ENCODE measurements around the gene SMU1.

DNA sequence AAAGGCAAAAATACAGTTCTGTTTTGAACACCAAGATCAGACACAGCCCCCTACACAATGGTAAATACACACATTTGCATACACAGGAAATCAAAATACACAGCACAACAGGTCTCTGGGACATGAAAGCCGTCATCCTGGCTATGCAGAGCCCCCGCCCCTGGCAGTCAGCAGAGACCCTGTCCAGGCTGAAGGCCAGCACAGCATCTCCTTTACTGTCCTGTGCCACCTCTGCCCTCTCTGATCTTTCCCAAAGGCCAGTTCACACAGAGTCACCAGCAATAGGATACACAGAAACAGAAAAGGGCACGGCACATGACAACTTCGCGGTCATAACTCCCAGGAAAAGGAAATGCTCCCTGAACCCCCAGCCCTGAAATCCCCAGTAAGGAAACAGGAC lies 34.2 kb upstream of the SMU1 start:
- TF ChIP-seq FOS (IDR thresholded peaks at IDR 0.05; ENCODE audit: borderline replicate concordance, insufficient read depth, low read length) = no peak
- TF ChIP-seq JUN (IDR thresholded peaks at IDR 0.05; ENCODE audit: borderline replicate concordance, insufficient read depth, insufficient read length, low read depth) = no peak
- no peak for TF ChIP-seq POLR2A (IDR thresholded peaks at IDR 0.05; ENCODE audit: low read depth, low read length)
- TF ChIP-seq, protein P1, sequence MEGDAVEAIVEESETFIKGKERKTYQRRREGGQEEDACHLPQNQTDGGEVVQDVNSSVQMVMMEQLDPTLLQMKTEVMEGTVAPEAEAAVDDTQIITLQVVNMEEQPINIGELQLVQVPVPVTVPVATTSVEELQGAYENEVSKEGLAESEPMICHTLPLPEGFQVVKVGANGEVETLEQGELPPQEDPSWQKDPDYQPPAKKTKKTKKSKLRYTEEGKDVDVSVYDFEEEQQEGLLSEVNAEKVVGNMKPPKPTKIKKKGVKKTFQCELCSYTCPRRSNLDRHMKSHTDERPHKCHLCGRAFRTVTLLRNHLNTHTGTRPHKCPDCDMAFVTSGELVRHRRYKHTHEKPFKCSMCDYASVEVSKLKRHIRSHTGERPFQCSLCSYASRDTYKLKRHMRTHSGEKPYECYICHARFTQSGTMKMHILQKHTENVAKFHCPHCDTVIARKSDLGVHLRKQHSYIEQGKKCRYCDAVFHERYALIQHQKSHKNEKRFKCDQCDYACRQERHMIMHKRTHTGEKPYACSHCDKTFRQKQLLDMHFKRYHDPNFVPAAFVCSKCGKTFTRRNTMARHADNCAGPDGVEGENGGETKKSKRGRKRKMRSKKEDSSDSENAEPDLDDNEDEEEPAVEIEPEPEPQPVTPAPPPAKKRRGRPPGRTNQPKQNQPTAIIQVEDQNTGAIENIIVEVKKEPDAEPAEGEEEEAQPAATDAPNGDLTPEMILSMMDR (IDR thresholded peaks at IDR 0.05; ENCODE audit: extremely low read depth in 1 of 2, insufficient read depth in 1 of 2, low read depth in 1 of 2, low read length in 2 of 2) = no peak
- TF ChIP-seq POLR2AphosphoS5 (IDR thresholded peaks at IDR 0.05; ENCODE audit: insufficient read depth, low read depth, low read length) = no peak
- TF ChIP-seq GATA2 (IDR thresholded peaks at IDR 0.05; ENCODE audit: insufficient read depth, insufficient read length, low read depth, low read length) = no peak
- TF ChIP-seq, protein P2, sequence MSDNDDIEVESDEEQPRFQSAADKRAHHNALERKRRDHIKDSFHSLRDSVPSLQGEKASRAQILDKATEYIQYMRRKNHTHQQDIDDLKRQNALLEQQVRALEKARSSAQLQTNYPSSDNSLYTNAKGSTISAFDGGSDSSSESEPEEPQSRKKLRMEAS (IDR thresholded peaks at IDR 0.05; ENCODE audit: insufficient read depth, insufficient read length) = no peak

Measured in endothelial cell of umbilical vein (primary cell).